GM23338 (cell line): ENCODE measurements around the gene ESPN. TPM values are rescaled to one million over a fixed set of nuclear protein-coding genes. Genes with fewer than 3 reads are reported as not detected.

Source experiments
- ATAC-seq: fragments of 200-7000 bp; cut with Tn5 transposase; 3 replicates; pipeline ENCODE4 v1.9.1; 2020
- DNase-seq: peaks from one replicate; pipeline ENCODE4 v3.0.0-alpha.2; 2015; ENCODE audit warnings: low spot score
- H2AFZ ChIP-seq: fragments of 200-600 bp; sonication (generic); 2 replicates; pipeline ENCODE4 v1.8.0; 2016; ENCODE audit warnings: antibody characterized with exemption, mild to moderate bottlenecking, moderate library complexity
- H3F3A ChIP-seq: fragments of 200-600 bp; sonication (generic); replicated peaks from 2 replicates; pipeline ENCODE4 v1.8.0; 2017; ENCODE audit warnings: antibody characterized with exemption, mixed run types, low read depth
- H3K27ac ChIP-seq: fragments of 200-600 bp; sonication (generic); 2 replicates; pipeline ENCODE4 v1.6.1; 2016; ENCODE audit warnings: low read depth
- H3K27me3 ChIP-seq: fragments of 200-600 bp; sonication (generic); 2 replicates; pipeline ENCODE4 v1.8.0; 2016; ENCODE audit warnings: mild to moderate bottlenecking, mixed run types, moderate library complexity; ENCODE audit not compliant: insufficient read depth
- H3K36me3 ChIP-seq: fragments of 200-600 bp; sonication (generic); 2 replicates; pipeline ENCODE4 v1.8.0; 2016; ENCODE audit warnings: mild to moderate bottlenecking; ENCODE audit not compliant: insufficient read depth
- H3K4me1 ChIP-seq: fragments of 200-600 bp; sonication (generic); 2 replicates; pipeline ENCODE4 v1.8.0; 2016; ENCODE audit warnings: mild to moderate bottlenecking, moderate library complexity; ENCODE audit not compliant: insufficient read depth
- H3K4me2 ChIP-seq: fragments of 200-600 bp; sonication (generic); 2 replicates; pipeline ENCODE4 v1.7.1; 2017; ENCODE audit warnings: mixed run types
- H3K4me3 ChIP-seq: fragments of 200-600 bp; sonication (generic); 2 replicates; pipeline ENCODE4 v1.6.1; 2016; ENCODE audit warnings: mixed run types
- H3K79me2 ChIP-seq: fragments of 200-600 bp; sonication (generic); replicated peaks from 2 replicates; pipeline ENCODE4 v1.8.0; 2017; ENCODE audit warnings: mild to moderate bottlenecking; ENCODE audit not compliant: insufficient read depth
- H3K9me2 ChIP-seq: fragments of 200-600 bp; sonication (generic); 2 replicates; pipeline ENCODE4 v1.8.0; 2017; ENCODE audit not compliant: insufficient read depth
- H4K20me1 ChIP-seq: fragments of 200-600 bp; sonication (generic); replicated peaks from 2 replicates; pipeline ENCODE4 v1.8.0; 2017; ENCODE audit warnings: mild to moderate bottlenecking; ENCODE audit not compliant: insufficient read depth
- H3K27ac Mint-ChIP-seq: 2 replicates; pipeline ENCODE4 v1.8.0; 2020; ENCODE audit warnings: inconsistent platforms, mild to moderate bottlenecking, moderate library complexity, mixed read lengths
- H3K27me3 Mint-ChIP-seq: 3 replicates; pipeline ENCODE4 v1.8.0; 2022; ENCODE audit warnings: low read depth, mild to moderate bottlenecking, moderate library complexity, mixed read lengths, inconsistent platforms; ENCODE audit not compliant: insufficient read depth, poor library complexity
- H3K36me3 Mint-ChIP-seq: 3 replicates; pipeline ENCODE4 v1.8.0; 2021; ENCODE audit warnings: low read depth, mild to moderate bottlenecking, inconsistent platforms, moderate library complexity, mixed read lengths
- H3K4me1 Mint-ChIP-seq: 3 replicates; pipeline ENCODE4 v1.8.0; 2020; ENCODE audit warnings: mild to moderate bottlenecking, inconsistent platforms, mixed read lengths
- H3K4me3 Mint-ChIP-seq: 3 replicates; pipeline ENCODE4 v1.8.0; 2021; ENCODE audit warnings: moderate library complexity, mild to moderate bottlenecking, inconsistent platforms, mixed read lengths
- H3K9me3 Mint-ChIP-seq: 3 replicates; pipeline ENCODE4 v1.8.0; 2020; ENCODE audit warnings: moderate library complexity, mild to moderate bottlenecking, inconsistent platforms, mixed read lengths
- NANOG ChIP-seq: IDR thresholded peaks from 2 replicates; pipeline ENCODE4 v1.6.1; 2016; ENCODE audit warnings: antibody characterized with exemption, borderline replicate concordance
- STAT1 ChIP-seq: IDR thresholded peaks from one replicate; pipeline ENCODE4 v1.6.1; 2016; ENCODE audit warnings: antibody characterized with exemption; ENCODE audit not compliant: unreplicated experiment
- ZNF331 ChIP-seq: fragments of 250-450 bp; sonication (Bioruptor Pico); IDR thresholded peaks from 2 replicates; pipeline ENCODE4 v1.5.0; 2020; ENCODE audit warnings: low read depth, mild to moderate bottlenecking, moderate library complexity
- polyA plus RNA-seq: library from polyadenylated mRNA; unstranded; fragments of >200 nt; fragmentation: Nextera tagmentation; extraction: Ambion mirVana; gene quantifications from 2 replicates; pipeline ENCODE4 v1.2.1, GENCODE V29; 2016
- total RNA-seq: library from RNA; depleted of rRNA; stranded (reverse); fragments of >200 nt; shearing (Covaris generic); gene quantifications from 2 replicates; pipeline ENCODE4 v1.2.3, GENCODE V29; 2014
- TF ChIP-seq, protein P1 (sequence below): fragments of 250-450 bp; sonication (Bioruptor Pico); IDR thresholded peaks from 2 replicates; pipeline ENCODE4 v1.5.0; 2020; ENCODE audit warnings: mild to moderate bottlenecking, moderate library complexity
- TF ChIP-seq, protein P2 (sequence below): IDR thresholded peaks from 2 replicates; pipeline ENCODE4 v1.6.1; 2016; ENCODE audit warnings: antibody characterized with exemption

The ESPN gene
- total and polyA plus RNA-seq, 2 experiments from 2014 or later, result 12.2 to 13.6 TPM

GRCh38 chr1:6420454-6421042 lies 4.0 kb upstream of the ESPN start (continued):
- TF ChIP-seq, protein P1, sequence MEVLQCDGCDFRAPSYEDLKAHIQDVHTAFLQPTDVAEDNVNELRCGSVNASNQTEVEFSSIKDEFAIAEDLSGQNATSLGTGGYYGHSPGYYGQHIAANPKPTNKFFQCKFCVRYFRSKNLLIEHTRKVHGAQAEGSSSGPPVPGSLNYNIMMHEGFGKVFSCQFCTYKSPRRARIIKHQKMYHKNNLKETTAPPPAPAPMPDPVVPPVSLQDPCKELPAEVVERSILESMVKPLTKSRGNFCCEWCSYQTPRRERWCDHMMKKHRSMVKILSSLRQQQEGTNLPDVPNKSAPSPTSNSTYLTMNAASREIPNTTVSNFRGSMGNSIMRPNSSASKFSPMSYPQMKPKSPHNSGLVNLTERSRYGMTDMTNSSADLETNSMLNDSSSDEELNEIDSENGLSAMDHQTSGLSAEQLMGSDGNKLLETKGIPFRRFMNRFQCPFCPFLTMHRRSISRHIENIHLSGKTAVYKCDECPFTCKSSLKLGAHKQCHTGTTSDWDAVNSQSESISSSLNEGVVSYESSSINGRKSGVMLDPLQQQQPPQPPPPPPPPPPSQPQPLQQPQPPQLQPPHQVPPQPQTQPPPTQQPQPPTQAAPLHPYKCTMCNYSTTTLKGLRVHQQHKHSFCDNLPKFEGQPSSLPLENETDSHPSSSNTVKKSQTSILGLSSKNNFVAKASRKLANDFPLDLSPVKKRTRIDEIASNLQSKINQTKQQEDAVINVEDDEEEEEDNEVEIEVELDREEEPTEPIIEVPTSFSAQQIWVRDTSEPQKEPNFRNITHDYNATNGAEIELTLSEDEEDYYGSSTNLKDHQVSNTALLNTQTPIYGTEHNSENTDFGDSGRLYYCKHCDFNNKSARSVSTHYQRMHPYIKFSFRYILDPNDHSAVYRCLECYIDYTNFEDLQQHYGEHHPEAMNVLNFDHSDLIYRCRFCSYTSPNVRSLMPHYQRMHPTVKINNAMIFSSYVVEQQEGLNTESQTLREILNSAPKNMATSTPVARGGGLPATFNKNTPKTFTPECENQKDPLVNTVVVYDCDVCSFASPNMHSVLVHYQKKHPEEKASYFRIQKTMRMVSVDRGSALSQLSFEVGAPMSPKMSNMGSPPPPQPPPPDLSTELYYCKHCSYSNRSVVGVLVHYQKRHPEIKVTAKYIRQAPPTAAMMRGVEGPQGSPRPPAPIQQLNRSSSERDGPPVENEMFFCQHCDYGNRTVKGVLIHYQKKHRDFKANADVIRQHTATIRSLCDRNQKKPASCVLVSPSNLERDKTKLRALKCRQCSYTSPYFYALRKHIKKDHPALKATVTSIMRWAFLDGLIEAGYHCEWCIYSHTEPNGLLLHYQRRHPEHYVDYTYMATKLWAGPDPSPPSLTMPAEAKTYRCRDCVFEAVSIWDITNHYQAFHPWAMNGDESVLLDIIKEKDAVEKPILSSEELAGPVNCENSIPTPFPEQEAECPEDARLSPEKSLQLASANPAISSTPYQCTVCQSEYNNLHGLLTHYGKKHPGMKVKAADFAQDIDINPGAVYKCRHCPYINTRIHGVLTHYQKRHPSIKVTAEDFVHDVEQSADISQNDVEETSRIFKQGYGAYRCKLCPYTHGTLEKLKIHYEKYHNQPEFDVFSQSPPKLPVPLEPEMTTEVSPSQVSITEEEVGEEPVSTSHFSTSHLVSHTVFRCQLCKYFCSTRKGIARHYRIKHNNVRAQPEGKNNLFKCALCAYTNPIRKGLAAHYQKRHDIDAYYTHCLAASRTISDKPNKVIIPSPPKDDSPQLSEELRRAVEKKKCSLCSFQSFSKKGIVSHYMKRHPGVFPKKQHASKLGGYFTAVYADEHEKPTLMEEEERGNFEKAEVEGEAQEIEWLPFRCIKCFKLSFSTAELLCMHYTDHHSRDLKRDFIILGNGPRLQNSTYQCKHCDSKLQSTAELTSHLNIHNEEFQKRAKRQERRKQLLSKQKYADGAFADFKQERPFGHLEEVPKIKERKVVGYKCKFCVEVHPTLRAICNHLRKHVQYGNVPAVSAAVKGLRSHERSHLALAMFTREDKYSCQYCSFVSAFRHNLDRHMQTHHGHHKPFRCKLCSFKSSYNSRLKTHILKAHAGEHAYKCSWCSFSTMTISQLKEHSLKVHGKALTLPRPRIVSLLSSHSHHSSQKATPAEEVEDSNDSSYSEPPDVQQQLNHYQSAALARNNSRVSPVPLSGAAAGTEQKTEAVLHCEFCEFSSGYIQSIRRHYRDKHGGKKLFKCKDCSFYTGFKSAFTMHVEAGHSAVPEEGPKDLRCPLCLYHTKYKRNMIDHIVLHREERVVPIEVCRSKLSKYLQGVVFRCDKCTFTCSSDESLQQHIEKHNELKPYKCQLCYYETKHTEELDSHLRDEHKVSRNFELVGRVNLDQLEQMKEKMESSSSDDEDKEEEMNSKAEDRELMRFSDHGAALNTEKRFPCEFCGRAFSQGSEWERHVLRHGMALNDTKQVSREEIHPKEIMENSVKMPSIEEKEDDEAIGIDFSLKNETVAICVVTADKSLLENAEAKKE (CRISPR knock-in tag), result no peak
- TF ChIP-seq STAT1, result no peak

DNA sequence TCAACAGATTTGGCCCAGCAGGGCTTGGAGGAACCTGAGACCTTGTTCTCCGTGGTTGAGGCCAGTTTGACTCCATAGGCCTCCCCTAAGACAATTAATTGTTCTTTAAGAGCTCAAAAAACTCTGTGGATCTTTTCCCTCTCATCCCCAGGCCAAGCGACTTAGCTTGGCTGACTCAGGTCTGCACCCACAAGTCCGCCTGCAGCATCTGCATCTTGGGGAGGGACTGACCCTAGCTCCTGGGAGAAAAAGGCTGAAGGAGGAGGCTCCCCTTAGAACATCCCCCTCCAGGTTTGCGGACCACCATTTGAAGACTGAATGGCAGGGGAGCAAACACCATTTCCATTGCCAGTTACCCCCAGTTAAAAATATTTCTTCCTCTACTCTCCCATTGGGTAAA lies 3.3 kb upstream of the ESPN start:
- no peak overlapping the region for H3K4me3 ChIP-seq
- no peaks in the 10 kb centered on the region for H3K36me3 ChIP-seq
- peaks cover 100% of the 10 kb centered on the region for H3K27me3 ChIP-seq
- H3K4me1 ChIP-seq, result peaks cover 7% of the 10 kb centered on the region; the same call in 1 of the 2 replicates
- peaks cover 8% of the 10 kb centered on the region; the same call in 1 of the 2 replicates for H4K20me1 ChIP-seq
- Mint-ChIP-seq H3K4me3 (no peak overlapping the region), H3K4me1 (peaks cover 6% of the 10 kb centered on the region; the same call in 2 of the 3 replicates), H3K9me3 (no peaks in the 10 kb centered on the region), H3K36me3 (no peaks in the 10 kb centered on the region), H3K27ac (no peak overlapping the region), H3K27me3 (peaks cover 91% of the 10 kb centered on the region)
- no peak for TF ChIP-seq NANOG
- TF ChIP-seq, protein P2, sequence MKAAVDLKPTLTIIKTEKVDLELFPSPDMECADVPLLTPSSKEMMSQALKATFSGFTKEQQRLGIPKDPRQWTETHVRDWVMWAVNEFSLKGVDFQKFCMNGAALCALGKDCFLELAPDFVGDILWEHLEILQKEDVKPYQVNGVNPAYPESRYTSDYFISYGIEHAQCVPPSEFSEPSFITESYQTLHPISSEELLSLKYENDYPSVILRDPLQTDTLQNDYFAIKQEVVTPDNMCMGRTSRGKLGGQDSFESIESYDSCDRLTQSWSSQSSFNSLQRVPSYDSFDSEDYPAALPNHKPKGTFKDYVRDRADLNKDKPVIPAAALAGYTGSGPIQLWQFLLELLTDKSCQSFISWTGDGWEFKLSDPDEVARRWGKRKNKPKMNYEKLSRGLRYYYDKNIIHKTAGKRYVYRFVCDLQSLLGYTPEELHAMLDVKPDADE, result no peak
- TF ChIP-seq ZNF331, result no peak
- no peak overlapping the region for H2AFZ ChIP-seq
- ATAC-seq, result no peak
- H3K27ac ChIP-seq, result no peak overlapping the region
- H3F3A ChIP-seq, result peaks cover 22% of the 10 kb centered on the region
- no peaks in the 10 kb centered on the region for H3K9me2 ChIP-seq
- H3K4me2 ChIP-seq, result no peak overlapping the region
- DNase-seq, result no peak
- no peaks in the 10 kb centered on the region for H3K79me2 ChIP-seq
